Measurements from ENCODE around the gene EML4.

The EML4 gene

GRCh38 chr2:42138163-42139015 is 30.8 kb upstream of the EML4 start:
- DNase-seq, result no peak

DNA sequence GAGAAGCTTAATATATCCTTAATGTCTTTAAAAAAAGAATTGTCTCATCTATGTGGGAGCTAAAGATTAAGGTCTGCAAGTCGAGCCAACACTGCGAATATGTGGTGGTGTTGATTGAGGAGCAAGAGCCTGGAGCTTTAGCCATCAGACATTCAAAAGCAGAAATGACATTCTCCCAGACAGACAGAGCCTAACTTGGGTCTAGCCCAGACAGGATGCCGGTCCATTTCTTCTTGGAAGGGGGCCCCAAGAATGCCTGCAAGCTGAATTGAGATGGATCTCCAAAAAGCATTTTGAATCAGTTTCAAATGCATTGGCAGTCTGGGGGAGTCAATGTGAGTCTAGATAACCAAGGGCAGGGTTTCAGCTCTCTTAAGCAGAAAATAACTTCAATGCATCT is 30.1 kb upstream of the EML4 start:
- DNase-seq, result no peak

- no peak for DNase-seq
These were observed 28.7 kb upstream of the EML4 start for GRCh38 chr2:42140496-42140895.

DNA sequence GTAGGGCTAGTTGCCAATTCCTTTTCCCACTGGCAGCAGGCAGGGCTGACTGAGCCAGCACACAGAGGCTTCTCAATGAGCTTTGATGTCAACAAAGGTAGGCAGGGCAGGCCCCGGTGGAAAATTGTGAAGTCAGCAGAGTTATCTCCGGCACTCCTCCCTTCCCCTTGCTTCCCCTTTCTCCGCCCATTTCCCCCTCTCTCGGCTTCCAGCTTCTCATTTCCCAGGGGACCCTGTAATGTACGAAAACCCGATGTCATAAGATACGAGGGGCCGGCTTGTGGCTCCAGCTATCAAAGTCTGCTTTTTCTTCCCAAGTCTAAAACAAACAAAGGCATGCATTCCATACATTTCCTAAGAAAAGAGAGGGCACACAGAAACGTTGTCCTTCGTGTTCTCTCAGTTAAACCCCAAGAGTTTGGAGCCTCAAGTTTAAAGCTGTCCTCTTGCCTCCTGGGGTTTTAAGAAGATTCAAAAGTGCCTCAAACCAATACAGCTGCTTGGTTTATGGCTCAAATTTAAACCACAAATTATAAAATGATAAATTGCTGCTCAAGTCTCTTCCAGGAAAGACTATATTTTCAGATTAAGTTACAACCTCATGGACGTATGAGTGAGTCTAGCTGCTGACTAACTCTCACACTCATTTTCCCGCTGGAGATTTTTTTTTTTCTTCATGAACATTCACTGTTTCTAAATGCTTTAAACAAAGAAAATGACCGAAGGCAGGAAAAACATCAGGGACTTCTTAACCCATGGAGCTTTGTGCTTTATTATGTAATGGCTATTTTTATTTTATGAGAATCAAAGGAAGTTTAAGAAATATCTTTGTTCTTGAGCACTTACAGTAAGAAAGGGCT is 27.2 kb upstream of the EML4 start:
- peak; percentile 78 to 90 for DNase-seq

DNA sequence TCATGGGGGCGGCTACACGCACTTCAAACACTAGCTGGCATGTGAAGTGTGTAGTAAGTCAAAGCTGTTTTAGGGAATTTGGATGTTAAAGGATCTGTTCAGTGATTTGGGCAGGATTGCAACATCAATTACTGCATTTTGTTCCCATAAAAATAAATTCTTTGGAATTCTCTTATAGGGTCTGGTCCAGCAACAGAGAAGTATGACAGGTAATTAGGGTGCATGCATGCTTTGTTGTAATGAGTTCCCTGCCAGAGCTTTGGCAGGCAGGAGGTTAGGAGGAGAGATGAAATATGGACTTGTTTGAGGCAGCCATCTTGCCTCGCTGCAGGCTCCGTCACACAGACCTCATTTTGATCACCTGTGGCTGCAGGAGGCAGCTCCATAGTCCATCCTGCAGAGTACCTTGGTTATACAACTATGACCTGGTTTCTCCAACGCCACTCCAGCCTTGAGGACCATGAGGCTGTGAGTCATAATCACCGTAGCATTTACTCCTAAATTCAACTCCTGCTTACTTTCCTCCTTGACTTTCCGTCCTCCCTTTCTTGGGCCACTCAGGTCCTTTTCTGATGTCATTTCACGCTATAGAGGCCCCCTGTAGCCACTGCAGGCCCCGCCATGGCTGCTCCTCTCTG is 26.5 kb upstream of the EML4 start:
- DNase-seq, result no peak

DNA sequence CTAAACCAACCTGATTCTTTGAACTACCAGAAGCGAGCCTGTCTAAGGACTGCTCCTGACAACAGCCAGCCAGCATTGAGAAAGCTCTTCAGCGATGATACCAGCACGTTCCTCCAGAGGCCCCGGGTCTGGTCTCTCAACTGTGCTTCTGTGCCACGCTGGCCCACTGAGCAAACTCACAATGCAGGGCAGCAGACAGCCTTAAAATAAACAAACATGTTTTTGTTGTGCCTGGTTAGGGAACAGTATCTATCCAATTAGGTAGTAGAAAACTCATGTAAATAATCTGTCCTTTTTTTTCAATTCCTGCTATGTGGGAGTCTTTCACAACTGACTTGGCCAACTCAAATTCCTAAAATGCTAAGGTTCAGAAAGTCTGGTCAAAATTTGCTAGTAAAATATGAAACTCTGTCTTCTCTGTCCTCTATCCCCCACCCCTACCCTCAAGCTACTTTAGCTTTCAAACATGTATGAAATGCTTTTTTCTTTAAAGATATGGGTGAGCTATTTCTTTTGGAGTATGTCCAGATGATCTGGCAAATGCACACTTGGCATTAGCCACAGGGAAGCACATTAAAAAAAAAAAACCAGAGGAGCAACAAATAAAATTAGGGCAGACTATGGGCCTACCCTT is 21.4 kb upstream of the EML4 start:
- DNase-seq, result peak; percentile 37

- DNase-seq, result no peak
These were observed 19.0 kb upstream of the EML4 start for GRCh38 chr2:42150159-42150558.

GRCh38 chr2:42153944-42154581 is 15.1 kb upstream of the EML4 start:
- no peak for DNase-seq

- no peak for DNase-seq
These were observed 12.4 kb upstream of the EML4 start for GRCh38 chr2:42156721-42157120.

- no peak for DNase-seq
These were observed 7.7 kb upstream of the EML4 start for GRCh38 chr2:42161444-42161843.

GRCh38 chr2:42163444-42164045 is 5.6 kb upstream of the EML4 start:
- no peak for DNase-seq

GRCh38 chr2:42164046-42164445 is 5.1 kb upstream of the EML4 start:
- DNase-seq, result no peak

DNA sequence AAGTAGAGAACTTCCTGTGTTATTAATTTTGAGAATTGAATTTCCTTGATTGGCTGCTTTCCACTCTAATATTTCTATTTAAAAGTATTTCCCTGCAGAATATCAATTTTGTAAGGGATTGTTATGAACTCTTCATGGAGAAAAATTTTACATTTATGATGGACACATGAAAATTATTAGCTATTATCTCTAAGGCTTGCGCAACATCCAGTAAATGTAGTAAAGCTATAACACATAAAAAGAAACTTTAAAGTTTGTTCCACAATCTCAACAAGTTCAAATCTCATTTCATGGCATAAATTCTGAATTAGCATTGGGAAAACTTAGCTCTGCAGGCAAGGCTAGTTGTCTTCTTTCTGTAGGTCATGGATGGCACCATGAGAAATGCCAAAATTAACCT is 4.2 kb upstream of the EML4 start:
- DNase-seq, result no peak

- DNase-seq, result no peak
These were observed 1.7 kb upstream of the EML4 start for GRCh38 chr2:42167458-42167857.

- no peak for DNase-seq
These were observed 574 bp upstream of the EML4 start for GRCh38 chr2:42168459-42169099.

DNA sequence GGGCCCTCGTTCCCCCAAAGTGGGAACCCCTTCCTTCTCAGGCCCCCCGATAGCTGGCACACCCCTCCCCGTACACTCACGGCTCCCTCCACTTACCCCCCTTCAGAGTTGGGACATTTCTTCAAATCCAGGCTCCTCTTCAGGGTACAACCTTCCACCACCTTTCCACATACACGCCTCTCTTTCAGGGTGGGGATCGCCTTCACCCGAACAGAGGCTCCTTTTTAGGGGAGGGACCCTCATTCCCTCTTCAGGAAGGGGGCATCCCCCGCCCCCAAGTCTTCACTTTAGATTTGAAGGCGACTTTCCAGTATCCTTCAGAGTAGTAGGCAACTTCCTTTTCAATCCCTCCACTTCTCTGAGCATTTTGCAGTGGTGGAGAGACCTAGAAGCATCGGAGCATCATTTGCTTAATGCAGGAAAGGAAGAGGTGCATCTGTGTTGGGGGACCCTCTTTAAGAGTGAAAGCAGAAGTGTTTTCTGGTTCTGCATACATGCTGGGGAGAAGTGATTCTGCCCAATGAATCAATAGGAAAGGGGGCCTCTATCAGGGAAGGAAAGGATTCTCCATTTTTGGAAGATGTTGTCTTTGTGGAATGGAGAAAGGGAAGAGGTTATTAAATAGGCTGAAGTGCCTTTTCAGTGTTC is 845 bp downstream of the EML4 start:
- DNase-seq, result peak; percentile 47 to 56

- DNase-seq, result no peak
These were observed 1.7 kb downstream of the EML4 start for GRCh38 chr2:42170619-42171395.

DNA sequence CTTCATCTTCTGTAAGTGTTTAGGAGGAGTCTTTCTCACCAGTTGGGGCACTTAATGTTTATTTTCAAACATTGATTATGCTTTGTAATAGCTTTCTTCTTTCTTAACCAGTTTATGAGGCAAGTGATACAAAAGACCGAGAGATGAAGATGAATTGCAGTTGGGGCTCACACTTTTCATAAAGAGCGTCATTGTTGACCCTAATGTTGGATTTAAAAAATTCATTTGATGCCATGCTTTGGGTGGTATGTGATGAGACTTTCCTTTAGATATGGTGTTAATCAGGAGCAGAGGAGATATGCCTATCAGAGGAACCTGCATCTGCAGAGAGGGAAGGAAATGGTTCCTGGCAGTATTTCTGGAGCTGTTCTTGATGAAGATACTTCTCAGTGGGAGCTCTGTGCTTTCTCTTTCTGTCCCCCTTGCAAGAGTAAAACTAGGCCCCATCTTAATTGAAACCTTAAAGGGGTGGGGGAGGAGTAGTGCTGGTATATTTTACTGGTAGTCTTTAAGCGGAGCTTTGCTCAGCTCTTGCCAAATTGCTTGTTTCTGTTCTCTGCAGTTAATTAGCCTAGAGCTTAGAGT is 2.3 kb downstream of the EML4 start:
- peak; percentile 32 to 33 for DNase-seq

GRCh38 chr2:42172020-42172419 is 2.9 kb downstream of the EML4 start:
- DNase-seq, result no peak

GRCh38 chr2:42172566-42172965 is 3.4 kb downstream of the EML4 start:
- no peak for DNase-seq

Data from inflammatory macrophage treated with lipopolysaccharide for 1 hour (primary cell).